Cardiac muscle cell (in vitro differentiated cells and primary cell): Measurements from ENCODE around the gene SUSD4. TPM values are rescaled to one million over a fixed set of nuclear protein-coding genes. Genes with fewer than 3 reads are reported as not detected.
"Not testable (repeated sequence)": the region's sequence is repeated elsewhere in the genome, so short reads cannot be mapped to it uniquely, and the experiment has no call there.

Experiments used
- DNase-seq, 2 donors: peaks; one replicate each; pipeline versions ENCODE4 v3.0.0 to v3.0.0-alpha.2; 2010 to 2017; ENCODE audit warnings: low read depth in 1 of 2, low spot score in 1 of 2
- H3K27ac ChIP-seq: fragments of 200-600 bp; sonication (generic); 2 replicates; pipeline ENCODE4 v1.5.1; 2016
- H3K27me3 ChIP-seq: fragments of 200-600 bp; sonication (generic); 2 replicates; pipeline ENCODE4 v1.6.0; 2016; ENCODE audit warnings: control low read depth
- H3K36me3 ChIP-seq: fragments of 200-600 bp; sonication (generic); 2 replicates; pipeline ENCODE4 v1.5.1; 2016; ENCODE audit warnings: control low read depth
- H3K4me1 ChIP-seq: fragments of 200-600 bp; sonication (generic); 2 replicates; pipeline ENCODE4 v1.8.1; 2017; ENCODE audit warnings: low read depth, mild to moderate bottlenecking, mixed run types
- H3K4me3 ChIP-seq: fragments of 200-600 bp; sonication (generic); 2 replicates; pipeline ENCODE4 v1.5.1; 2016; ENCODE audit warnings: mild to moderate bottlenecking
- H3K9me3 ChIP-seq: fragments of 200-600 bp; sonication (generic); 2 replicates; pipeline ENCODE4 v1.5.1; 2017; ENCODE audit warnings: low read depth, mild to moderate bottlenecking, control low read depth
- CTCF ChIP-seq: IDR thresholded peaks from 2 replicates; pipeline ENCODE4 v1.5.1; 2012; ENCODE audit warnings: low read depth, mild to moderate bottlenecking, low read length
- polyA plus RNA-seq: library from polyadenylated mRNA; unstranded; fragments of >200 nt; fragmentation: Nextera tagmentation; extraction: Ambion mirVana; gene quantifications from 2 replicates; pipeline ENCODE4 v1.2.1, GENCODE V29; 2016
- total RNA-seq: library from RNA; depleted of rRNA; stranded (reverse); fragments of >200 nt; gene quantifications from 2 replicates; pipeline ENCODE4 v1.2.3, GENCODE V29; 2016

The SUSD4 gene
- total and polyA plus RNA-seq, 2 experiments from 2014 or later = 20.9 to 31.6 TPM

GRCh38 chr1:223259462-223259861, 104.5 kb downstream of the SUSD4 start:
- H3K9me3 ChIP-seq = no peaks in the 10 kb centered on the region
- H3K27me3 ChIP-seq = no peaks in the 10 kb centered on the region
- H3K4me1 ChIP-seq = peaks cover 7% of the 10 kb centered on the region
- no peak overlapping the region for H3K27ac ChIP-seq
- no peak overlapping the region for H3K4me3 ChIP-seq
- H3K36me3 ChIP-seq = no peaks in the 10 kb centered on the region
- no peak for DNase-seq
- no peak for TF ChIP-seq CTCF

GRCh38 chr1:223258751-223259198, 105.2 kb downstream of the SUSD4 start:
- H3K4me1 ChIP-seq = peaks cover 6% of the 10 kb centered on the region
- H3K4me3 ChIP-seq = no peak overlapping the region
- H3K9me3 ChIP-seq = no peaks in the 10 kb centered on the region
- no peak for TF ChIP-seq CTCF
- H3K27ac ChIP-seq = no peak overlapping the region
- no peaks in the 10 kb centered on the region for H3K27me3 ChIP-seq
- no peaks in the 10 kb centered on the region for H3K36me3 ChIP-seq
- peak in 1 of 2 donors; percentile 68 for DNase-seq

GRCh38 chr1:223257856-223258550, 106.0 kb downstream of the SUSD4 start:
- no peak for TF ChIP-seq CTCF
- Histone ChIP-seq H3K36me3 (no peaks in the 10 kb centered on the region), H3K4me3 (no peak overlapping the region), H3K9me3 (no peaks in the 10 kb centered on the region), H3K4me1 (peaks cover 6% of the 10 kb centered on the region), H3K27me3 (no peaks in the 10 kb centered on the region), H3K27ac (no peak overlapping the region)
- DNase-seq = peak in 1 of 2 donors; percentile 30

GRCh38 chr1:223256034-223256433, 107.9 kb downstream of the SUSD4 start:
- DNase-seq = no peak
- peaks cover 6% of the 10 kb centered on the region for H3K4me1 ChIP-seq
- no peaks in the 10 kb centered on the region for H3K27me3 ChIP-seq
- H3K4me3 ChIP-seq = no peak overlapping the region
- H3K36me3 ChIP-seq = no peaks in the 10 kb centered on the region
- H3K27ac ChIP-seq = no peak overlapping the region
- TF ChIP-seq CTCF = no peak
- H3K9me3 ChIP-seq = no peaks in the 10 kb centered on the region

GRCh38 chr1:223253916-223254315, 110.1 kb downstream of the SUSD4 start:
- Histone ChIP-seq H3K4me1 (peaks cover 6% of the 10 kb centered on the region), H3K27me3 (no peaks in the 10 kb centered on the region), H3K9me3 (no peaks in the 10 kb centered on the region), H3K4me3 (no peak overlapping the region), H3K36me3 (no peaks in the 10 kb centered on the region), H3K27ac (no peak overlapping the region)
- no peak for DNase-seq
- no peak for TF ChIP-seq CTCF

GRCh38 chr1:223251387-223251786, 112.6 kb downstream of the SUSD4 start:
- not testable (repeated sequence) for H3K27ac ChIP-seq, H3K9me3 ChIP-seq, H3K4me1 ChIP-seq, H3K36me3 ChIP-seq, H3K27me3 ChIP-seq, H3K4me3 ChIP-seq, DNase-seq
